ENCODE measurements around the gene SLC1A4. TPM values are rescaled to one million over a fixed set of nuclear protein-coding genes. Genes with fewer than 3 reads are reported as not detected.

The SLC1A4 gene
- total and polyA plus RNA-seq, 12 donors: 13.0 to 196 (median 60.0) TPM

DNA sequence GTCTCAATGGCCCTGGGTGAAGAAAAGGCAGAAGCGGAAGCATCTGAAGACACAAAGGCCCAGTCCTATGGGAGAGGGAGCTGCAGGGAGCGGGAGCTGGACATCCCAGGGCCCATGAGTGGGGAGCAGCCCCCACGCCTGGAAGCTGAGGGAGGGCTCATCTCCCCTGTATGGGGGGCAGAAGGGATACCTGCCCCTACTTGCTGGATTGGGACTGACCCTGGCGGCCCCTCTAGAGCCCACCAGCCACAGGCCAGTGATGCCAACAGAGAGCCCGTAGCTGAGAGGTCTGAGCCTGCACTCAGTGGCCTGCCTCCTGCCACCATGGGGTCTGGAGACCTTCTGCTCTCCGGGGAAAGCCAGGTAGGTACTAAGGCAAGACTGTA lies 80.2 kb downstream of the SLC1A4 start:
- Histone ChIP-seq H3K4me1 (replicated peaks in 1 of 2) (peaks cover 25 to 60% of the 10 kb centered on the region in 2 donors), H3K9me3 (replicated peaks in 1 of 3) (no peaks in the 10 kb centered on the region), H3K27me3 (no peaks in the 10 kb centered on the region), H3K4me3 (no peak overlapping the region), H3K27ac (peak overlapping the region; percentile 41 to 90 (median 86)), H3K36me3 (replicated peaks in 1 of 2) (peaks cover 0 to 38% of the 10 kb centered on the region in 2 donors)
- DNase-seq: no peak
- intact Hi-C loops (cut with DNase I): loop anchor here (5.0 to 10.0 kb wide), 4 partner anchors 55 to 118 kb away; no protein-coding TSS in a partner anchor
- TF ChIP-seq POLR2A (IDR thresholded peaks at IDR 0.05): no peak
- TF ChIP-seq, protein P1, sequence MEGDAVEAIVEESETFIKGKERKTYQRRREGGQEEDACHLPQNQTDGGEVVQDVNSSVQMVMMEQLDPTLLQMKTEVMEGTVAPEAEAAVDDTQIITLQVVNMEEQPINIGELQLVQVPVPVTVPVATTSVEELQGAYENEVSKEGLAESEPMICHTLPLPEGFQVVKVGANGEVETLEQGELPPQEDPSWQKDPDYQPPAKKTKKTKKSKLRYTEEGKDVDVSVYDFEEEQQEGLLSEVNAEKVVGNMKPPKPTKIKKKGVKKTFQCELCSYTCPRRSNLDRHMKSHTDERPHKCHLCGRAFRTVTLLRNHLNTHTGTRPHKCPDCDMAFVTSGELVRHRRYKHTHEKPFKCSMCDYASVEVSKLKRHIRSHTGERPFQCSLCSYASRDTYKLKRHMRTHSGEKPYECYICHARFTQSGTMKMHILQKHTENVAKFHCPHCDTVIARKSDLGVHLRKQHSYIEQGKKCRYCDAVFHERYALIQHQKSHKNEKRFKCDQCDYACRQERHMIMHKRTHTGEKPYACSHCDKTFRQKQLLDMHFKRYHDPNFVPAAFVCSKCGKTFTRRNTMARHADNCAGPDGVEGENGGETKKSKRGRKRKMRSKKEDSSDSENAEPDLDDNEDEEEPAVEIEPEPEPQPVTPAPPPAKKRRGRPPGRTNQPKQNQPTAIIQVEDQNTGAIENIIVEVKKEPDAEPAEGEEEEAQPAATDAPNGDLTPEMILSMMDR (IDR thresholded peaks at IDR 0.05): no peak
- WGBS, 4 donors: 81 to 93% (median 91%) methylated on average over 3 to 6 of the region's 6 CpGs

DNA sequence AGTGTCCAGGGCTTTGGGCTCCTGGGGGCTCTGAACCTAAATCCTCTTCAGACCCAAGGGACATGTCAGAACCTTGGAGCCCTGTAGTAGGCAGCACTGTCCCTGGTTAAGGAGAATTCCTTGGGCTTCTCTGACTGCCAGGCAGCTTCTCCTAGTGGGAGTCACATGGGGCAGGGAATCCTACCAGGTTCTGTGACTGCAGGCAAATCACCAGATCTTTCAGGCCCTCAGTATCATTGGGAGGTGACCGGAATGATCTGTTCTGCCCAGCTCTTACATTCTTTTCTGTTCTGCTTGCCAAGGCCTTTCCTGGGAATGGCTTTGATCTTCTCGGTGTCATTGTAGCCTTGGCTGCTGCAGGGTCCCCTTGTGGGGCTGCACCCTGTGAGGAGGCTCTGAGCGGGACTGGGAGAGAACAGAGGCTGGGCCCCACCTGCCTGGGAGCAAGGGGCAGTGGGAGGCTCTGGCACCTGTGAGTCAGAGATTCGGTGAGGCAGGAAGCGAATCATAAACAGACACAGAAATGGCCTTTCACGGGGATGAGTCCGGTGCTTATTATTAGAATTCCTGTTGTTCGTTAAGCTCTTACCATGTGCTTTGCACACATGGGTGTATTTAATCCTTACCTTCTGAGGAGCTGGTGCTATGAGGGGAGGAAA lies 81.1 kb downstream of the SLC1A4 start:
- Histone ChIP-seq H3K36me3 (replicated peaks in 1 of 2) (peaks cover 0 to 38% of the 10 kb centered on the region in 2 donors), H3K4me1 (replicated peaks in 1 of 2) (peaks cover 18 to 57% of the 10 kb centered on the region in 2 donors), H3K27me3 (no peaks in the 10 kb centered on the region), H3K27ac (peak overlapping the region; percentile 41 to 90 (median 86)), H3K9me3 (replicated peaks in 1 of 3) (no peaks in the 10 kb centered on the region), H3K4me3 (no peak overlapping the region)
- TF ChIP-seq, protein P1 (IDR thresholded peaks at IDR 0.05): peak; percentile 33 to 57 (median 48)
- peak in 1 of 2 donors; percentile 64 for TF ChIP-seq POLR2A (IDR thresholded peaks at IDR 0.05)
- intact Hi-C loops (cut with DNase I): no loop called here
- WGBS, 4 donors: 16 to 32% (median 24%) methylated on average over 6 to 8 of the region's 8 CpGs
- DNase-seq: peak; percentile 55 to 89 (median 86)

DNA sequence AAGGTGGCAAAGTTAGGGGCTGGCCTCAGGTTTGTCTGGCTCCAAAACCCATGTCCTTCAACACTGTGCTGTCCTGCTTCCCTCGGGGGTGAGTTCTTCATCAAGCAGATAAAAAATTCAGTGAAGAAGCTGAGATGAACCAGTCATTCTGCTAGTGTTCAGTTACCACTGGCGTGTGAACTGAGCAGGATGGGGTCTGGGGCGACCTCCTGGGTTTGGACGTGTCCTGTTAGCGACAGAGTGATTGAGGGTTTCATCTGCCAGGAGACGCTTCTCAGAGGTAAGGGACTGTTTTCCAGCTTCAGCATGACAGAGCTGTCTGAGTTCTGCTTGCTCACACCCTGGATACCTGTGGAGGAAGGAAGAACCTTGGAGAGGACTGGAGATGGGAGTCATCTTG lies 81.7 kb downstream of the SLC1A4 start:
- Histone ChIP-seq H3K4me1 (replicated peaks in 1 of 2) (peaks cover 18 to 57% of the 10 kb centered on the region in 2 donors), H3K9me3 (replicated peaks in 1 of 3) (no peaks in the 10 kb centered on the region), H3K27ac (peak overlapping the region; percentile 41 to 90 (median 86)), H3K4me3 (no peak overlapping the region), H3K27me3 (no peaks in the 10 kb centered on the region), H3K36me3 (replicated peaks in 1 of 2) (peaks cover 0 to 38% of the 10 kb centered on the region in 2 donors)
- TF ChIP-seq, protein P1 (IDR thresholded peaks at IDR 0.05): no peak
- TF ChIP-seq POLR2A (IDR thresholded peaks at IDR 0.05): no peak
- intact Hi-C loops (cut with DNase I): no loop called here
- no peak for DNase-seq
- WGBS, 4 donors: 59 to 73% (median 64%) methylated on average over 6 of the region's 6 CpGs

DNA sequence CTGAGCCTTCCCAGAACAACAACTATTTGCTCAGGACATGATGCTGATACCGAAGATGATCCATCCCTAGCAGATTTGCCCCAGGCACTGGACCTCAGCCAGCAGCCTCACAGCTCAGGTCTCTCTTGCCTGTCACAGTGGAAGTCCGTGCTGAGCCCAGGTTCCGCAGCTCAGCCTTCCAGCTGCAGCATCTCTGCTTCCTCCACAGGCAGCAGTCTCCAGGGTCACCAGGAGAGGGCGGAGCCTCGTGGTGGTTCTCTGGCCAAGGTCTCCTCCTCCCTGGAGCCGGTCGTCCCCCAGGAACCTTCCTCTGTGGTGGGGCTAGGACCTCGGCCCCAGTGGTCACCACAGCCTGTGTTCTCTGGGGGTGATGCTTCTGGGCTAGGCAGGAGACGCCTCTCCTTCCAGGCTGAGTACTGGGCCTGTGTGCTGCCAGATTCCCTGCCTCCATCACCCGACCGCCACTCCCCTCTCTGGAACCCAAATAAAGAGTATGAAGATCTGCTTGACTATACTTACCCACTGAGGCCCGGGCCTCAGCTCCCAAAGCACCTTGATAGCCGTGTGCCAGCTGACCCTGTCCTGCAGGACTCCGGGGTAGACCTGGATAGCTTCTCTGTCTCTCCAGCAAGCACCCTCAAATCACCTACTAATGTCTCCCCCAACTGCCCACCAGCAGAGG lies 82.4 kb downstream of the SLC1A4 start:
- intact Hi-C loops (cut with DNase I): no loop called here
- H3K9me3 ChIP-seq (replicated peaks in 1 of 3): no peaks in the 10 kb centered on the region
- peak overlapping the region in 3 of 5 donors; percentile 86 to 90 (median 90) for H3K27ac ChIP-seq
- TF ChIP-seq, protein P1 (IDR thresholded peaks at IDR 0.05): peak; percentile 14 to 59 (median 44)
- no peak for TF ChIP-seq POLR2A (IDR thresholded peaks at IDR 0.05)
- H3K36me3 ChIP-seq (replicated peaks in 1 of 2): peaks cover 0 to 38% of the 10 kb centered on the region in 2 donors
- H3K4me3 ChIP-seq: no peak overlapping the region
- WGBS, 4 donors: 57 to 85% (median 64%) methylated on average over 4 to 14 of the region's 14 CpGs
- no peaks in the 10 kb centered on the region for H3K27me3 ChIP-seq
- peaks cover 18 to 63% of the 10 kb centered on the region in 2 donors for H3K4me1 ChIP-seq (replicated peaks in 1 of 2)
- peak; percentile 51 to 91 (median 68) for DNase-seq

All from adrenal gland (tissue), 12 donors.